HG03025 (cell line): ENCODE data around the gene CHRM4.

Experiments used
- ATAC-seq: cut with Tn5 transposase; IDR thresholded peaks from one replicate; pipeline ENCODE4 v1.9.1; 2021; ENCODE audit warnings: mild to moderate bottlenecking, moderate library complexity; ENCODE audit not compliant: unreplicated experiment, low FRiP score

Gene CHRM4

DNA sequence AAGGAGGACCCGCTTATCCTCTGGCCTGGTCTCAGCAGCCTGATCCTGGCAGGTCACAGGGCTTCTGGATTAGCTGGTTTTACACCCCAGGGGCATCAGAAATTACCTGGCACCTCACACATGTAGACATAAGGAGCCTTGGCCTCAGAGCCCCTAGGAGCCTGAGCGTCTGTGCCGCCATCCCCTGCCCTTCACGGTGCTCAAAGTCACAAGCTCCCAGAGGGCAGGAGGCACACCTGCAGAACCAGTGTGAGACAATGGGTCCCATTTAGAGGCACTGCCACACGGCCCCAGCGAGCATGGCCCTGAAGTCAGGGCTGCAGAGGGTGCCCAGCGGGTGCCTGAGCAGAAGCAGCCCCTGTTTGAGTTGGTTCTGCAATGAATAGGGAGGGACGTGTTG, 40.4 kb downstream of the CHRM4 start:
- ATAC-seq: no peak

DNA sequence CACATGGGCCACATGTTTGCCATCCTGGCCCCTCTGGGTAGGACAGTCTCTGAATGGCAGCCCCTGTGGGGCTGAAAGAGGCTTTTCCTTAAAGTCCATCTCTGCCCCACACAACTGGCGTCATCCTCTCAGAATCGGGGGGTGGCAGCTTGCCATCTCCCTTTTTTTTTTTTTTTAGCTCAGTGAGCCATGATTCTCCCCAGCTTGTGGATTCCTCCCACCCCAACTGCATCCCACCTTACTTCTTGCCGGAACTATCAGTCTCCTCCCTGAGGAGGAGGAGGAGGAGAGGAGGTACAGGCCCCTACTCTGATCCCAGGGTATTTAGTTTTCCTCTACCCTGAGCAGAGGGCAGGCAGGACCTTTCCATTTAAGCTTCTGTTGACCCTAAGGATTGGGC, 40.9 kb downstream of the CHRM4 start:
- ATAC-seq: no peak

DNA sequence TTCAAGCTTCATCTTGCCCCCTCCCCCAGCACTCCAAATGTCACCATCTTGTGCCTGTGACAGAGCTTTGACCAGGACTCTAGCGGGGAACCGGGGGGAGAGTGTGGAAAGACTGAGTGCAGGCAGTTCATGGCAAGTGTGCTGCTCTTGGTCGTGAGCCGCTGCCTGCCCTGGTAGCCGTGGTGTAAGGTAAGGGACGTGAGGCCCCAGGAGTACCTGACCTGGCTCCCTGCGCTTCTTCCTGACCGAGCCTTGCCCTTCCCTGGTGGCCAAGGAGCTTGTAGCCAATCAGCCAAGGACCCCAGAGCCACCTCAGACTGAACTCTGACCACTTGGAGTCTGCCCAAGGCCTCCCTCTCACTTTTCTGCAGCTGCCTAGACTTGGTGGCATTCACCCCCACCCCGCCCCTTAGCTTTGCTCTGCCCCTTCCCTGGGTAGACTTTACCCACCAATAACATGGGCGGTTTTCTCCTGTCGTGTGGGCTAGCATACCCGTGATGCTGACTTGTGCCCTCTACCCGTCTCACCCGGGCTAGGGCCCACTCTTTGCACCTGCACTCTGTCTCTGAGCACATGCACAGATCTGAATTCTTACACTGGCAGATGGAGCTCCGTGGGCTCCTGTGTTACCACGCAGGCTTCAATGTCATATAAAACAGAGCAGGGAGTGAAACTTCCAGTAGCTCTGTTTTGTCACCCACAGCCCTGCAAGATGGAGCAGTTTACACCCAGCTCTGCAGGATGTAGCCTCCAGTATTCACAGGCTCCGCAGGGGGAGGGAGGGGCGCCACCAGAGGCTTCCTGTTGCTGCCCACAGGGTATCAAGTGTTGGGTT, 42.8 kb downstream of the CHRM4 start:
- ATAC-seq: no peak

DNA sequence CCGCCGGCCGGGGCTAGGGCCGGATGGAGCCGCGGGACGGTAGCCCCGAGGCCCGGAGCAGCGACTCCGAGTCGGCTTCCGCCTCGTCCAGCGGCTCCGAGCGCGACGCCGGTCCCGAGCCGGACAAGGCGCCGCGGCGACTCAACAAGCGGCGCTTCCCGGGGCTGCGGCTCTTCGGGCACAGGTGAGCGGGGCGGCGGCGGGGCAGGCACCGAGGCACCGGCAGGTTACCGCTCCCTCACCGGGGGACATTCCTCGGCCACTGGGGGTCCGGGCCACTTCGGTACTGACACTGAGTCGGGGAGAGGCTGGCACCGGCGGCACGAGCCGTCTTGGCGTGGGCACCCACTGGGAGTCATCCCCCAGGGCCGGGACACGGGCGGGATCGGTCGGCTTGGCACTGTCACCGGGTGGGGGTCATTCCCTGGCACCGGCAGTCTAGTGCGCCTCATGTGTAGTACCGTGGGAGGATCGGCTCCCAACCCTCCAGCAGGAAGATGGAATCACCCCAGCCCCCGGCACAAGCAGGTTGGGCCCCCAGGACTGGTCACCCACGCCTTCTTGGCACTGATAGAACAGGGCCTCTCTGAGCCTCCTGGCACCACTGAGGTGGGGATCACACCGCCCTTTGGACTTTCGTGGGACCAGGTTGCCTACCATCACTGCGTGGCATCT, 43.8 kb downstream of the CHRM4 start:
- peak; percentile 1 for ATAC-seq

DNA sequence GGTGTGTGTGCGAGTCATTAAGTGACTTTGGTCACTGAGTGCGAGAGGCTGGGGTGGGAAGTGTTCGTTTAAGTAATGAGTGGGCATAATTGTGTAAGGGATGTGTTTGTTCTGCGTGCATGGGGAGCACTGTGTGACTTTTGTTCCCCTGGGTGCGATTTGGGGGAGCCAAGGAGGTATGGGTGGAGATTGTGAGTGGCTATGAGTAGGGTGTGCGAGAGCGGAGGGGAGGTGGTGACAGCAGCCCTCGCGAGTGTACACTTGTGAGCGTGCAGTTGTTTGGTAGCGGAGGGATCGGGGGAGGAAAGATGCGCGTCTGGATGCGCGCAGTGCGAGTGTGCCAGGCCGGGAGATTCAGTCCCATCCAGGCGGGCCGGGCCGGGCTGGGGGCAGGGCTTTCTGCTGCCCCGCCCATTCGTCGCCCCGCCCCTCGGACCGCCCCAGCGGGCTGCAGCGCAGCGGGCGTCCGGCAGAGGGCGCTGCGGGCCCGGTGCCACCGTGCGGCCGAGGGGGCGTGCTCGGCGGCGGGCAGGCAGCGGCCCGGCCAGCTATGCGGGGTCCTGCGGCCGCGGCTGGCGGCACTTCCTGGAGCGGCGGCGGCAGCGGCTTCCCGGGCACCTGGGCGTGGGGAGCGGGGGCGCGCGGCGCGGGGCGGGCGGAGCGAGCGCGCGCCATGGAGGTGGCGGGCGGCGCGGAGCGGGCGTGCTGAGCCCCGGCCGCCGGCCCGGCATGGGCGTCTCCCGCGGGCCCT, 44.5 kb downstream of the CHRM4 start, which contains the start of gene DGKZ:
DGKZ (plus strand) TSS at position 578 of the 751 bp plus-strand sequence. CDS start 197 bp downstream, outside the sequence.
- ATAC-seq: peak; percentile 58

DNA sequence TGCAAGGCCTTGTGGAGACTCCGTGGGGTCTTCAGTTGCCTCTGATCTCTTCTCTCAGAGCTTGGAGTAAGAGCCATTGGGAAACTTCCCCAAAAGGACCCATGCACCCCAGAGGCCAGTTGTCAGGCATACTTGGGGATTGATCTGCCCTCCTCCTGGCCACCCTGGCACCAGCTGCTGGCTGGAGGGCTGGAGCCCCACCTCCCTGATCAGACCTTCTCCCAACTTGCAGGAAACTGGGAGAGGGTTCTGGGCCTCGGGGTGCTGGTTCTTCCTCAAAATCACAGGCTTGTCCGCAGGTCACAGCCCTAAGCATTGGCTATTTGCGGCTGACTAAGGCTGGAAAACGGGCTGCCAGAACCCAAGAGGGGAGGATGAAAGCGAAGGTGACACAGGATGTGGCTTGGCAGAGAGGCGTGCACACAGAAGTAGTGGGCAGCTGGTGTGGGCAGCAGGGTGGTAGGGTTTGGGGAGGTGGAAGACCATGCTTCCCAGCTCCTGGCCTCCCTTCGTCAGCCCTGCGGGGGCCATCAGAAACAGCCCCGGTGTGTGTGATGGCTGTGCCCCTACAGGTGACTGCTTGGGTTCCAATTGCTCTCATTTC, 45.6 kb downstream of the CHRM4 start:
- no peak for ATAC-seq

DNA sequence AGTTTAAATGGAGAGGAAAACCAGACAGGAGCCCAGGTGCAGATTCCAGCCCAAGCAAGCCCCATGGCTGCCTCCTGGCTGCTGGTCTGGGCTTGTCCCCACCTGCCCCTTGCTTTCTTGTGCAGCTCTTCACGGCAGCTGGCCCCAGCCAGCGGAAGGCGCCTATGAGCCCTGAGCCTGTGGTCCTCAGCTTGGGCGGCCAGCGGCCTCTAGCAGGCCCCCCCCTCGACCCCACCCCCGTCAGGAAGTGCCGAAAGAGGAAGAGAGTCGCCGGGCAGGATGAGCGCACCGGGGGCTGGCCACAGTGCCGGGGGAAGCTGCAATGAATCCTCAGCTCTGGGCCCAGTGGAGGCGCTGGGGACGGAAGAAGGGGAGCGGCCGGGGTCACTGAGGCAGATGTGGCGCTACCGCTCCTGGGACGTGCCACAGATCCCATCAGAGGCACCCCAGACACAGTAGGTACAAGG, 46.4 kb downstream of the CHRM4 start:
- ATAC-seq: no peak

DNA sequence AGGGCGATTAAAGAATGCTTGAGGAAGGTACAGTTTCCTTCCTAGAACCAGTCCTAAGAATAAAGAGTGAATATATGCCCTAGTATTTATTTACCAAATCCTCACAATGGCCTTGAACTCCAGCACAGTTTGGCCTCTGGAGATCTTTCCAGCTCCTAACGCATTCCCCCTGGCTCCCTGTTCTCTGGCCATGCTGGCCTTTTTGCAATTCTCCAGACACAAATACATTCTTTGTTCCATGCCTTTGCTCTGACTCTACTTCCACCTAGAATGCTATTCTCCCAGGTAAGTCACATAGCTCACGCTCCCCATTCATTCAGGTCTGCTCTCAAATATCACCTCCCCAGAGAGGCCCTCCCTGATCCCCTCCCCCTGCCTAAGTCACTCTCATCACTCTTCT, 48.1 kb downstream of the CHRM4 start:
- ATAC-seq: no peak

DNA sequence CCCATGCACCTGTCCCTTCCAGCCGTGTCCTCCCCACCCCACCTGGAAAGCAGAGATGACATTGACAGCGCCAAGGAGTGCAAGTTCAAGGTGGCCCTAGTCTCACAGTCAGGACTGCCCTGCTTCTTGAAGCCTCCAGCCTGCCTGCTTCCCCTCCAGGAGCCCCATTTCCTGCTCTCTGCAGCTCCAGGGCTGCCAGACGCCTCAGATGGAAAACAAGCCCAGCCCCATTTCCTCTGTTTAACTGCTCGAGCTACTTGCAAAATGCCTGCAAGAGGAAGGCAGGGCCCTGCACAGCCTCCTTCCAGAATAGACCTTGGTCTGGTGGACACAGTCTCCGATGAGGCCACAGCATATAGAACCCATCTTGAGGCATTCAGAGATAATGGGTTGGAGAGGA, 49.3 kb downstream of the CHRM4 start:
- no peak for ATAC-seq

DNA sequence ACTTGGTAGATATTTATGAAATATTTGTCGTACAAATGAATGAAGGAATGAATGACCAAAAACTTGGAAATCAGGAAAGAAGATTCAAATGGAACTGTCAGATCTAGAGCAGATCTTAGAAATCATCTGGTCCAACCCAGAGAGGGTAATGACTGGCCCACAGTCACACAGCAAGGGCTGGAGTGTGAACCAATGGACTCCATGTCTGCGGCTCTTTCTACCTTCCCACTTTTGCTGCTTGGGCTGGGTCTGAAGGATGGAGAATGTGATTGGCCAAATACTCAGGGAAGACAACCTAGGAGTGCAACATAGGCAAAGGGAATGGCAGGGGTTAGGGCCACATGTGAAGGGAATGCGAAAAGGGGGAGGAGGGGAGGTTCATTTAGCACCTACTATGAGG, 50.1 kb downstream of the CHRM4 start:
- ATAC-seq: no peak

DNA sequence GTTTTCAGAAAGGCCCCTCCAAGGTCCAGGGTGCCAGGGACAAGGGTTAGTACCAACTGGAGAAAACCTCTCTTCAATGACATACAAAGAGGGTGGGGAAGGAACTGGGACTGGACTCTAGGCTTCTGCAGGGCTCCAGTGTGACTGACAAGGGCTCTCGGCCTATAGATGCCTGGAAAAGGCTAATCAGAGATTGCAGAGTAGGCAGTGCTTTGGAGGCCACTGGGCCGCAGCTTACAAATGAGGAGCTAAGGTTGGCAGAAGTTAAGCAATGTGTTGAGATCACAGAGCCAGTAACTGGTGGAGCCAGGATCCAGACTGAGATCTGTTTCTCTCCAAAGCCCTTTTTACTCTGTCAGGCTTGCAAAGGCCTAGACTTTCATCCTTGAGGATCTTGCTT, 51.8 kb downstream of the CHRM4 start:
- no peak for ATAC-seq

DNA sequence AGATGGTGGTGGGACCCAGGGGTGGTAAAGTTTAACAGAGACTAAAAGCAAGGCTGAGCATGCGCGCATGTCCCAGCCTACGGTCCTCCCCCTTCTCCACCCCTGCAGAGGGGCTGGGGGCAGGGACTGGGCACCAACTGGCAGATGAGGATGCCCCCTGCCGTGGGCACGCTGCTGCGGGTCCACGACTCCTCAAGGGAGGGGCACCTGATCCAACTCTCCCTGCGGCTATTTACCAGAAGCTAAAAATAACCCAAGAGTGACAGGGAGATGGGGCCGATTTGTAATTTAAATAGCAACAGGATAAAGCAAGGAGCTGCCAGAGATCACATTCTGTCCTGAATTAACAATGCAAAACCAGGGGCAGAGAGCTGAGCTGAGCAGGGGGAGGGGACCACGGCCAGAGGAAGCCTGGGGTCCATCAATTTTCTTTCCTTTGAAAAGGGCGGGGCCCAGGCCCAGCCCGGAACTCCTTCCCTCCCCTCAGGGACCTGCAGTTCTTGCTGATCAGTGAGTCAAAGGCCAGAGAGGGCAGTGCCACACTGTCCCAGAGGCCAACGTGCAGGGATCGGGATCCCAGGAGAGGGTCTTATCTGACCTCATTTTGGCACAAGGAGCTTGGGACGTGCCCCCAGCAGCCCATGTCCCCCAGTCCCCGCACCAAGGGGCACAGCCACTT, 52.4 kb downstream of the CHRM4 start:
- no peak for ATAC-seq

DNA sequence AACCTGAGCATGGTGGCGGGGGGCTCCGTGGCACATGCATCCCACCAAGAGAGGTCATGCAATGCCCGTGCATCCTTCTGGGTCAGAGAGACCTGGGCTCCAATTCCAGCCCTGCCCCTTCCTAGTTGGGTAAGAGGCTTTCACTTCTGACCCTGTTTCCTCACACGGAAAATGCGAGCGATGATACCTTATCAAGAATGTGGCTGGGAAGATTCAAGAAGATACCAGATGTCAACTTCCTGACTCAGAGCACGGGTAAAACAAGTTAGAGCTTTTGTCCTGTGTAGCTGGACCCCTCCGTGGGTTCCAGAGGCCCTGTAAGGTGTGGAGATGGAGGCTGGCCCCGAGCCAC, 53.0 kb downstream of the CHRM4 start:
- no peak for ATAC-seq

DNA sequence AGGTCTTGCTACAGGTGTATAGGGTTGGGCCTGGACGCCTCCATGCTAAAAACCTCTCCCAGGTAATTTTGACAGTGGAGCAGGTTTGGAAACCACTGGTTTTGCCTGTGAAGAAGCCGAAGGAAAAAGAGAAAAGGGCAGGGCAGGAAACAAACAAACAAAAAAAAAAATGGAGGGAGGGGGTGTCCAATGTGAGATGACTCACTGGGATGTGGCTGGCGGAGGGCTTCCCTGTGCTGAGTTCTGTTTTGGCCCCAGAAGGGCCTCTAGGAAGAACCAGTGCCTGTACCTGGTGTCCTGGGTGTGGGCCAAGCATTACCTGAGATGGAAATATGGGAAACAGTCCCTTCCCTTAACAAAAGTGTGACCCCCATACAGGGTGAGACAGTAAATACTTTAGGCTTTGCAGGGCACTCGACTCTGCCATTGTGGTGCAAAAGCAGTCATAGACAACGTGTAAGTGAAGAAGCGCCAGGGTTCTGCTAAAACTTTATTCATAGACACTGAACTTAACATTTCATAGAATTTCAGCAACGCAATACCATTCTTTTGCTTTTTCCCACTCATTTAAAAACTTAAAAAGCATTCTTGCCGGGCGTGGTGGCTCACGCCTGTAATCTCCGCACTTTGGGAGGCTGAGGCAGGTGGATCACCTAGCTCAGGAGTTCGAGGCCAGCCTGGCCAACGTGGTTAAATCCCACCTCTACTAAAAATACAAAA, 53.8 kb downstream of the CHRM4 start:
- no peak for ATAC-seq

DNA sequence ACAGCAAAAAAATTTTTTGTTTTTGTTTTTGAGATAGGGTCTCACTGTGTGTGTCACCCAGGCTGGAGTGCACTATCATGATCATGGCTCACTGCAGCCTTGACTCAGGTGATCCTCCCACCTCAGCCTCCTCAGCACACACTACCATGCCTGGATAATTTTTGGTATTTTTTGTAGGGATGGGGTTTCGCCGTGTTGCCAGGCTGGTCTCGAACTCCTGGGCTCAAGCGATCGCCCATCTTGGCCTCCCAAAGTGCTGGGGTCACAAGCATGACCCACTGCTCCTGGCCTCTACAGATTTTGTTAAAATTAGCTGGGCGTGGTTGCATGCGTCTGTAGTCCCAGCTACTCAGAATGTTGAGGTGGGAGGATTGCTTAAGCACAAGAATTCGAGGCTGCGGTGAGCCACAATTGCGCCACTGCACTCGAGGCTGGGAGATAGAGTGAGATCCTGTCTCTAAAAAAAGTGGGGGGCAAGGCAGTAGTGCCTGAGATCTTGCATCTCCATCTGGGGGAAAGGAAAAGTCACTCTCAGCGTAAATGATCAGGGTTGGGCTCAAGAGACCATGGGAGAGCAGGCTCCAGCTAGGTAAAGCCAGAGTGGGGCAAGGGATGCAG, 54.9 kb downstream of the CHRM4 start:
- no peak for ATAC-seq

DNA sequence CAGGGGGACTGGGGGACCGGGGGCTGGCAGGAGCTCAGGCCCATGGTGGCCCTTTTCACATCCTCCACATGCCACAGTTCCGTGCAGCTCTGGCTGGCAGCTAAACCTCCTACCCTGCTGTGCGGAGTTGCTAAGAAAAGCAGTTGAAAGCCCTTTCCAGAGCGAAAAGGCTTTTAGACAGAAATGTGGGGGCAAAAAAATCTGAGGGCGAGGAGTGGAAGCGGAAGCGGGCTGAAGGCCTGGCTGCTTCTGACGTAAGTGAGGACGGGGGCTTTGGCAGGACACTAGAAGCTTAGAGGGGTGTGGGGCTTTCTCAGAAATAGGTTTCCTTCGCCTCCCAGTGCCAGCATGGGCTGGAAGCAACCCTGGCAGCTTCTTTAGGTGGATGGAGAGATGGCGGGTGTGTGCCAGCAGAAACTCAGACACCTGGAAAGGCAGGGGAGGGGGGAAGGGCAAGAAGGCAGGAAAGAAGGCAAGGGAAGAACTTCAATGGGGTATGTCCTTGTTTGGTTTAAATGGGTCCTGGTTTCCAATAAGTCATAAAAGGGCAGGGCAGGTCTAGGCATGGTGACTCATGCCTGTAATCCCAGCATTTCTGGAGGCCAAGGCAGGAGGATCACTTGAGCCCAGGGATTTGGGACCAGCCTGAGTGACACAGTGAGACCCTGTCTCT, 55.5 kb downstream of the CHRM4 start:
- no peak for ATAC-seq

DNA sequence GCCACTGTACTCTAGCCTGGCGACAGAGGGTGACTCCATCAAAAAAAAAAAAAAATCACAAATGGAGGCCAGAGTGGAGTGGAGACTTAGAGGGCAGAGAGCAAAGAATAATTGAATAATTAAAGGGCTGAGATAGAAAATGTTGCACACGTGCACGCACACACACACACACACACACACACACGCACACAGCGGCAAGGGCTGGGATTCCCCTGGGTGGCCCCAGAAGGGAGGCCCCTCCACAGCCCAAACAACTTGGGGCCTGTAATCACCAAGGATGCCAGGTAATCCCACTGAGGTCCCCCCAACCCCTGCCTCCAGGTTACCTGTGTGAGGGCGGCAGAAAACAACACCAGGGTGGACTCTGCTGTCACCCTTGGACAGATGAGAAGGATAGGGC, 56.3 kb downstream of the CHRM4 start:
- ATAC-seq: no peak

DNA sequence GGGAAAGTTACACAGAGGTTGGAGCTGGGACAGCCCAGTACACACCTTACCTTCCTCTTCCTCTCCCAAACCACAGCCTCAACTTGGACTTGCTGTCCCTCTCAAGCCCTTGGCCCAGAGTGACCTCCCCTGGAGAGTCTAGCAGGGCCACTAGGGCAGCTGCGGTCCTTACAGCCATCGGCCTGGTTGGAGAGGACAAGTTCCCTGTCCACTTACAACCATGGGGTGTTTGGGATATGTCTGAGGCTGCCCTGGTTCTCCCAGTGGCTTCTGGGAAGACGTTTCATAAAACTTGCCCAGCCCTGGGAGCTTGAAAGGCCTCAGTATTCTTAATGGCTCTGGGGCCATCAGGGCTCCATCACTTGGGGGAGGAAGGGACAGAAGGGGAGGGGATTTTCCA, 57.4 kb downstream of the CHRM4 start:
- ATAC-seq: no peak
